Gastrocnemius medialis (tissue), 4 donors: ENCODE results near the gene NDUFS6. TPM values are rescaled to one million over a fixed set of nuclear protein-coding genes. Genes with fewer than 3 reads are reported as not detected.

Experiments
- ATAC-seq, 2 donors: fragments of 150-250 bp; one replicate each; pipeline ENCODE4 v1.9.1; 2016
- DNase-seq, 2 donors: peaks; one replicate each; pipeline ENCODE4 v3.0.0-alpha.2; 2019
- H3K27ac ChIP-seq, 4 donors: fragments of 200-600 bp; sonication (generic); 1 replicate in 1 of 4; 2 replicates in 3 of 4; pipeline ENCODE4 v1.5.1; 2016 to 2018; ENCODE audit warnings: mild to moderate bottlenecking in 2 of 4, moderate library complexity in 1 of 4
- H3K27me3 ChIP-seq, 3 donors: fragments of 200-600 bp; sonication (generic) in 2 of 3; 1 replicate in 1 of 3; 2 replicates in 2 of 3; pipeline versions ENCODE4 v1.5.1 to v1.6.0; 2016 to 2019; ENCODE audit warnings: mild to moderate bottlenecking in 1 of 3, moderate library complexity in 1 of 3
- H3K36me3 ChIP-seq, 2 donors: fragments of 200-600 bp; sonication (generic) in 1 of 2; one replicate each; pipeline ENCODE4 v1.5.1; 2017 to 2018
- H3K4me1 ChIP-seq, 2 donors: fragments of 200-600 bp; sonication (generic) in 1 of 2; one replicate each; pipeline ENCODE4 v1.5.1; 2016 to 2017; ENCODE audit warnings: mild to moderate bottlenecking in 2 of 2
- H3K4me3 ChIP-seq, 4 donors: fragments of 200-600 bp; sonication (generic) in 3 of 4; 1 replicate in 1 of 4; 2 replicates in 3 of 4; pipeline ENCODE4 v1.5.1; 2016 to 2019; ENCODE audit warnings: mild to moderate bottlenecking in 2 of 4
- H3K9me3 ChIP-seq, 3 donors: fragments of 200-600 bp; sonication (generic) in 2 of 3; 1 replicate in 1 of 3; 2 replicates in 2 of 3; pipeline ENCODE4 v1.5.1; 2016 to 2019
- POLR2A ChIP-seq, 2 donors: fragments of 450-650 bp; IDR thresholded peaks; one replicate each; pipeline ENCODE4 v1.6.1; 2017; ENCODE audit warnings: antibody characterized with exemption in 2 of 2, mild to moderate bottlenecking in 2 of 2, moderate library complexity in 2 of 2
- in situ Hi-C, 4 donors: fragments of 200-750 bp; cut with MboI; loops; one replicate each; pipeline versions ENCODE4 v1.15.0 to v1.8.0; 2017; ENCODE audit warnings: low sequenced_read_pairs in 4 of 4
- intact Hi-C: fragments of 100-400 bp; cut with DNase I; formaldehyde crosslinking; loops from one replicate; pipeline ENCODE4 v1.15.1; 2023; ENCODE audit warnings: low total_unique reads
- total RNA-seq, 4 donors: library from RNA; depleted of rRNA; stranded (reverse); fragments of >200 nt; gene quantifications; one replicate each; pipeline versions ENCODE4 v1.1.0 to v1.2.3, GENCODE V29; 2016
- TF ChIP-seq, protein P1 (sequence below), 5 experiments: fragments of 450-650 bp in 3 of 5; fragments of 200-600 bp in 2 of 5; sonication (generic) in 2 of 5; IDR thresholded peaks in 4 of 5; conservative IDR thresholded peaks in 1 of 5; 1 replicate in 4 of 5; 2 replicates in 1 of 5; pipeline ENCODE4 v1.5.1; 2016 to 2019; ENCODE audit warnings: antibody characterized with exemption in 5 of 5, mild to moderate bottlenecking in 3 of 5, moderate library complexity in 3 of 5

The NDUFS6 gene
- total RNA-seq, 4 donors from 2014 or later: 70.8 to 135 (median 106) TPM

DNA sequence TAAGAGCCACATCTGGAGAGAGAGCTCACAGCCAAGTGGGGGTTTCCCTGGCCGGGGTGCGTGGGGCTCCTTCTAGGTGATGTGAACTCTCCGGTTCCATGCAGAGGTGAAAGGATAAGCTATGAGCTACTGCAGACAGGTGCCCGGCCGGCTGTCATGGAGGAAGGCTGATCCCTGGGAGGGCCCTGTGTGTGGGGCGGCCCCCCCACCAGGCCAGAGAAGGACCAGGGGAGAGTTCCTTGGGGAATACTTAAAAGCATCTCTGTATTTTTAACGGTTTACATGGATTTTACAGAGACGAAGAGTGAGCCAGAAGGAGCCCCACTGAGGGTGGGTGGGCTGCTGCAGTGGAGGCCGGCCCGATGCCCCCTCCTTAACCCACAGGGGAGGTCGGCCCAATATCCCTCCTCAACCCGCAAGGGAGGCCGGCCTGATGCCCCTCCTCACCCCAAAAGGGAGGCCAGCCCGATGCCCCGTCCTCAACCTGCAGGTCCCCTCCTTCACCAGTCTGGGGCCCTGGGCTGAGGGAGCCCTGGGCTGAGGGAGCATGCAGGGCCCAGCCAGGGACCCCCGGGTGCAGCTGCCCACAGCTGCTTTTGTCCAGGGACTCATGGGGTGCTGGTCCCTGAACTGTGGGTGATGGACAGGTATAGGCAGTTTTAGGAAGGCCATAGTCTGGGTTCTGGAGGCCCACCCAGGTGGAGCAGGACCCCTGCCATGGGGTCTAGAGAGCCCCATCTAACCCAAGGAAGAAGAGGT lies 33.5 kb upstream of the NDUFS6 start:
- Histone ChIP-seq H3K9me3 (no peaks in the 10 kb centered on the region), H3K36me3 (no peaks in the 10 kb centered on the region), H3K27ac (no peak overlapping the region), H3K4me3 (no peak overlapping the region), H3K27me3 (peaks cover 4 to 15% (median 7%) of the 10 kb centered on the region in 3 donors), H3K4me1 (no peaks in the 10 kb centered on the region)
- intact Hi-C loops (no loop called here), in situ Hi-C loops (loop anchor here in 3 of 4 donors (25.0 kb wide), 1 partner anchor 270 kb away; no protein-coding TSS in a partner anchor)
- no peak for ATAC-seq
- no peak for DNase-seq
- TF ChIP-seq, protein P1, sequence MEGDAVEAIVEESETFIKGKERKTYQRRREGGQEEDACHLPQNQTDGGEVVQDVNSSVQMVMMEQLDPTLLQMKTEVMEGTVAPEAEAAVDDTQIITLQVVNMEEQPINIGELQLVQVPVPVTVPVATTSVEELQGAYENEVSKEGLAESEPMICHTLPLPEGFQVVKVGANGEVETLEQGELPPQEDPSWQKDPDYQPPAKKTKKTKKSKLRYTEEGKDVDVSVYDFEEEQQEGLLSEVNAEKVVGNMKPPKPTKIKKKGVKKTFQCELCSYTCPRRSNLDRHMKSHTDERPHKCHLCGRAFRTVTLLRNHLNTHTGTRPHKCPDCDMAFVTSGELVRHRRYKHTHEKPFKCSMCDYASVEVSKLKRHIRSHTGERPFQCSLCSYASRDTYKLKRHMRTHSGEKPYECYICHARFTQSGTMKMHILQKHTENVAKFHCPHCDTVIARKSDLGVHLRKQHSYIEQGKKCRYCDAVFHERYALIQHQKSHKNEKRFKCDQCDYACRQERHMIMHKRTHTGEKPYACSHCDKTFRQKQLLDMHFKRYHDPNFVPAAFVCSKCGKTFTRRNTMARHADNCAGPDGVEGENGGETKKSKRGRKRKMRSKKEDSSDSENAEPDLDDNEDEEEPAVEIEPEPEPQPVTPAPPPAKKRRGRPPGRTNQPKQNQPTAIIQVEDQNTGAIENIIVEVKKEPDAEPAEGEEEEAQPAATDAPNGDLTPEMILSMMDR (IDR thresholded peaks at IDR 0.05 in 4 of 5, conservative IDR thresholded peaks at IDR 0.05 in 1 of 5): no peak
- TF ChIP-seq POLR2A (IDR thresholded peaks at IDR 0.05): no peak

DNA sequence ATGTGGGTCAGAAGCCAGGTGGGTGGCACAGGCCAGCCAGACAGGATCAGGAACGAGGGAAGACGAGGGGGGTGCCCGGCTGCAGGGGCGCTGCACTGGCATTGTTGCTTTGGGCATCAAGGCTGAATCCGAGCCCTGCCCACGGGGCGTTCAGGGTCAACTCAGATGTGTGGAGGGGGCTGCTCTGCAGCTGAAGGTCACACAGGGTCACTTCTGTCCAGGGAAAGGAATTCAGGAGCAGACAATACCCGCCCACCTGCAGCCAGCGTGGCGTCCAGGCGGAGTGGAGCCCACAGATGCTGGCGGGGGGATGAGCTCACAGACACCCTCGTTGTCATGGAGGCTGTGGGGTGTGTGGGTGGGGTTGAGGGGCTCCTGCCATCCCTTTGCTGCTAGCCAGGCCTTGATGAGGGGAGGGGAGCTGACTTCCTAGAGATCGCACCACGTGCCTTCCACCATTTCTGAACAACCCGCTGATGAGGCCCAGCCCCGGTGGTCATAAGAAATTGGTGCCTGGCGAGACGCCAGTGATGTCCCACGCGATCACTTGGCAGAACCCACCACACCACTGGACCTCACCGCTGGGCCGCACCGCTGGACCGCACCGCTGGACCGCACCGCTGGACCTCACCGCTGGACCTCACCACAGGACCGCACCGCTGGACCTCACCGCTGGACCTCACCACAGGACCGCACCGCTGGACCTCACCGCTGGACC lies 32.8 kb upstream of the NDUFS6 start:
- TF ChIP-seq, protein P1 (IDR thresholded peaks at IDR 0.05 in 4 of 5, conservative IDR thresholded peaks at IDR 0.05 in 1 of 5): no peak
- no peak for TF ChIP-seq POLR2A (IDR thresholded peaks at IDR 0.05)
- Histone ChIP-seq H3K9me3 (no peaks in the 10 kb centered on the region), H3K27me3 (peaks cover 4 to 15% (median 4%) of the 10 kb centered on the region in 3 donors), H3K4me1 (no peaks in the 10 kb centered on the region), H3K36me3 (no peaks in the 10 kb centered on the region), H3K4me3 (no peak overlapping the region), H3K27ac (no peak overlapping the region)
- in situ Hi-C loops (loop anchor here in 3 of 4 donors (25.0 kb wide), 1 partner anchor 269 kb away; no protein-coding TSS in a partner anchor), intact Hi-C loops (no loop called here)
- no peak for ATAC-seq
- DNase-seq: no peak

DNA sequence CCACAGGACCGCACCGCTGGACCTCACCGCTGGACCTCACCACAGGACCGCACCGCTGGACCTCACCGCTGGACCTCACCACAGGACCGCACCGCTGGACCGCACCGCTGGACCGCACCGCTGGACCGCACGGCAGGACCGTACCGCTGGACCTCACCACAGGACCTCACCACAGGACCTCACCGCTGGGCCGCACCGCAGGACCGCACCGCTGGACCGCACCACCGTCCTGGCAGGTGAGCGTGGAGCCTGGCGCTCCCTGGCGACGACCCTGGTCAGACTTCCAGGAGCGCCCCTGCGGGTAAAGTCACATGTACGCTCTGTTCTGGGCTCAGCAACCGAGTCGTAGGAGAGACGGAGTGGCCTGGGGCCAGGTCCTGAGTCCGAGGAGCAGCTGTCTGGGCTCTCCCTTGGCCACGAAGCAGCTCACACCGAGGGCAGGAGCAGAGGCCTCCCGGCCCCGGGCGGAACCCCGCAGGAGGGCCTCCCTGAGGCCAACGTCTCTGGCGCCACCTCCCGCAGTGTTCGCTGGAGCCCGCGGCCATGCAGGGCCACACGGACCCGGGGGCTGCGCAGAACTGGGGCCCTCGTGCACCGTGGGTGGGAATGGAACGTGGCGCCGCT lies 32.1 kb upstream of the NDUFS6 start:
- in situ Hi-C loops: loop anchor here in 3 of 4 donors (25.0 kb wide), 1 partner anchor 268 kb away; no protein-coding TSS in a partner anchor

DNA sequence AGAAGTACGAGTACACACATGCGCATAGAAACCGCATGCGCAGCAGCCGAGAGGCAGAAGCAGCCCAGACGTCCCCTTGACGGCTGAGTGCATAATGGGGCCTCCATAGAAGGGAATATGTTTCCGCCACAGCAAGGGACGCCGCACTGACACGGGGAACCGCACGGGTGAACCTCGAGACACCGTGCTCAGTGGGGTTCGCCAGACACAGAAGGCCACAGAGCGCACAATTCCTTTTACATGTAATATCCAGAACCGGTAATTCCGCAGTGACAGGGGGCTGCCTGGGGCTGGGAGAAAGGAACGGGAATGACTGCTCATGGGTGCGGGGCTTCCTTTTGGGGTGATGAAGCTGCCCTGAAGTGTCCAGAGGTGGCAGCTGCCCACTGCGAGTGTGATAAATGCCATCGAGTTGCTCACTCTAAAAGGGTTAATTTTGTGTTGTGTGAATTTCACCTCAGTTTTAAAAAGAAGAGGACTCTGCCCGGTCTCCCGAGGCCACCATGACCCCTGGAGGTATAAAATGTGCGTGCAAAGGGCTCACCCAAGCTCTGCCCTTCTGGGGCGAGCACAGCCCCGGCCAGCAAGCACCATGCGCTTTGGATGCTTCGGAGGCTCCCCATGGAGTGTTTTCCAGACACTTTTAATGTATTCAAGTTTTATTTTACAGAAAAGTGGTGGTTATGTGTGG lies 31.3 kb upstream of the NDUFS6 start:
- DNase-seq (no peak), ATAC-seq (no peak)
- Histone ChIP-seq H3K36me3 (no peaks in the 10 kb centered on the region), H3K27me3 (peaks cover 2 to 15% (median 3%) of the 10 kb centered on the region in 3 donors), H3K4me3 (no peak overlapping the region), H3K27ac (no peak overlapping the region), H3K9me3 (no peaks in the 10 kb centered on the region), H3K4me1 (no peaks in the 10 kb centered on the region)
- TF ChIP-seq POLR2A (IDR thresholded peaks at IDR 0.05): no peak
- TF ChIP-seq, protein P1 (IDR thresholded peaks at IDR 0.05 in 4 of 5, conservative IDR thresholded peaks at IDR 0.05 in 1 of 5): no peak
- intact Hi-C loops: no loop called here
- in situ Hi-C loops: loop anchor here in 3 of 4 donors (25.0 kb wide), 1 partner anchor 267 kb away; no protein-coding TSS in a partner anchor

More for the DNA sequence above, 32.1 kb upstream of the NDUFS6 start:
- Histone ChIP-seq H3K9me3 (no peaks in the 10 kb centered on the region), H3K36me3 (no peaks in the 10 kb centered on the region), H3K4me1 (no peaks in the 10 kb centered on the region), H3K4me3 (no peak overlapping the region), H3K27me3 (peaks cover 3 to 15% (median 4%) of the 10 kb centered on the region in 3 donors), H3K27ac (no peak overlapping the region)
- intact Hi-C loops: no loop called here
- no peak for DNase-seq
- TF ChIP-seq, protein P1 (IDR thresholded peaks at IDR 0.05 in 4 of 5, conservative IDR thresholded peaks at IDR 0.05 in 1 of 5): no peak
- TF ChIP-seq POLR2A (IDR thresholded peaks at IDR 0.05): no peak
- ATAC-seq: no peak
